Measurements from ENCODE around the gene IRS1.

The IRS1 gene

GRCh38 chr2:226725126-226725860 is 74.3 kb downstream of the IRS1 start:
- no peak for DNase-seq

DNA sequence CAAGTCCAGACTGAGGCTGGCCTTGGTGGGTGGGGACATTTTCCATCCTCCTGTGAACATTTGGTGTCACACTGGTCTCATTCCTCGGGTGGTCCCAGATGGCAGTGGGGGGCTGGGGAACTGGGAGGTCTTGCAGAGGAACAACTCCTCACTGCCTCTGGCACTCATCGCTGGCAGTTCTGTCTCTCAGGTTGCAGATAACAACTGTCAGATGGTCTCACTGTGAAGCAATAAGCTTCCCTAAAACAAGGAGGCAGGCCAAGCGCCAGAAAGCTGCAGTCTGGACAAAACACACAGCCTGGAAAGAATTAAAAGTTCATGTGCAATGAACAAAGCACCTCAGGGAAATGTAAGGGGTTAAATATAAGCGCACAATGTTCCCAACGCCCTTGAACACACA is 78.1 kb downstream of the IRS1 start:
- DNase-seq: no peak

- DNase-seq: no peak
Observed at GRCh38 chr2:226720948-226721347, 78.7 kb downstream of the IRS1 start.

DNA sequence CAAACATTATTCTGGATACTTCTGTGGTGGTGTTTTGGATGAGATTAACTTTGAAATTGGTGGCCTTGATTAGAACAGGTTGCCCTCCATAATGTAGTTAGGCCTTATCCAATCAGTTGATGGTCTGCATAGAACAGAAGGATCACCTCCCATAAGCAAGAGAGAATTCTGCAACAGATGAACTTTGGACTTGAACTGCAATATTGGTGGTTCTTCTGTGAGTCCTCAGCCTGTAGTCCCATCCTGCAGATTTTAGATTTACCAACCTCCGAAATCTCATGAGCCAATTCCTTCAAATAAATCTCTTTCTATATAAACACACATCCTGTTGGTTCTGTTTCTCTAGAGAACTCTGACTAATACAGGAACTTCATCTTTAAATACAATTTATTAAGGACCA is 81.9 kb downstream of the IRS1 start:
- DNase-seq: no peak

GRCh38 chr2:226716126-226716525 is 83.5 kb downstream of the IRS1 start:
- no peak for DNase-seq

- DNase-seq: no peak
Observed at GRCh38 chr2:226715347-226715990, 84.2 kb downstream of the IRS1 start.

DNA sequence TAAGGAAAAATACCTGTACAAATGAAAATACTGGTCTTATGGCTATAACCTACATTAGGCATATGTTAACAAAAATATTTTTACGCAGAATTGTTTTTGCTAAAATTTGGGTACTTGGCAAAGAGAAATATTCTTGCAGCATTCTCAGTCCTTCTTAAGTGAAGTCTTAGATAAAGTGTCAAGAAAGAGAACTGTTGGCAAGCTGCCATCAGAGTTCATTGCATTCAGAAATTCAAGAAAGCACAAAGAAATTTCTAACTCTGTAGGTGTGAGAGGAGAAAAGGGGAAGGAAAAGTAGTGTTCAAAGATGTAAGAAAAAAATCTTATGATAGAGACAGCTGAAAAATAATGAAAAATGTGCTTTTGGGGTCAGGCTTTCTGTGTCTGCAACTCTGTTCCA is 86.7 kb downstream of the IRS1 start:
- DNase-seq: no peak

- no peak for DNase-seq
Observed at GRCh38 chr2:226711606-226712296, 87.9 kb downstream of the IRS1 start.

GRCh38 chr2:226707499-226707898 is 92.1 kb downstream of the IRS1 start:
- DNase-seq: no peak

DNA sequence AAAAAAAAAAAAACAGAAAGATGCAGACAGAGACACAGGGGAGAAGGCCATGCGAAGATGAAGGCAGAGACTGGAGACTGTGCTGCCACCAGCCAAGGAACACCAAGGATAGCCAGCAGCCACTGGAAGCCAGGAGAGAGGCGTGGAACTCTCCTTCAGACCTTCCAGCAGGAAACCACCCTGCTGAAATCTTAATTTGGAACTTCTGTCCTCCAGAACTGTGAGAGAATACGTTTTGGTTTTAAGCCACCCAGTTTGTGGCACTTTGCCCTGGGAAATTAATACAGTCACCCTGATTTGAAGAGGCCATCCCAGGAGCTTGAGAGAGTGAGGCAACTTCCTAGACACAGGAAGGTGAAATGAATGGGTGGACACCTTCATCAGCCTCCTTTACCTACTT is 93.7 kb downstream of the IRS1 start:
- no peak for DNase-seq

DNA sequence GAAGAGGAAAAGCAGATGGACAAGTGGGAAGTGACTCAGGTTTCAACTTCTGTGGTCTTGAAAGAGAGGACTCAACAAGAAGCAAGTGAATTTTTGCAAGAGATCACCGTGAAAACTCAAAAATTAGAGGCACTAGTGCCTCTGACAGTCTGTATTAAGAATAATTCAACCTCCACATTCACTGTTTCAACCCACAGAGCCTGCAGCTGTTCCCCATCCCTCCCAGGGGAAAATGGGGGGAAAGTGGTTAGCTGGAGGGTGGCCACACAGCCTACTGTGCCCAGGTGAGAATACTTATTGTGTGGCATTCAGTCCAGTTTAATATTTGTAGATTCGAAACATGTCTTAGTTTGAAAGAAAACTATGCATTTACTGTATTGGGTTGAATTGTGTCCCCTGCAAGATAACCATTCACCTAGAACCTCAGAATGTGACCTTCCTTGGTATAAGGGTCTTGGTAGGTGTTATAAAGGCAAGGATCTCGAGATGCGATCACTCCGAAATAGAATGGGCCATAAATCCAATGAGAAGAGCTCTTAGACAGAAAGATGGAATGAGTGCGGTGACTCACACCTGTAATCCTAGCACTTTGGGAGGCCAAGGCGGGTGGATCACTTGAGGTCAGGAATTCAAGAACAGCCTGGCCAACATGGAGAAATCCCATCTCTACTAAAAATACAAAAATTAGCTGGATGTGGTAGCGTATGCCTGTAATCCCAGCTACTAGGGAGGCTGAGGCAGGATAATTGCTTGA is 94.3 kb downstream of the IRS1 start:
- DNase-seq: no peak

DNA sequence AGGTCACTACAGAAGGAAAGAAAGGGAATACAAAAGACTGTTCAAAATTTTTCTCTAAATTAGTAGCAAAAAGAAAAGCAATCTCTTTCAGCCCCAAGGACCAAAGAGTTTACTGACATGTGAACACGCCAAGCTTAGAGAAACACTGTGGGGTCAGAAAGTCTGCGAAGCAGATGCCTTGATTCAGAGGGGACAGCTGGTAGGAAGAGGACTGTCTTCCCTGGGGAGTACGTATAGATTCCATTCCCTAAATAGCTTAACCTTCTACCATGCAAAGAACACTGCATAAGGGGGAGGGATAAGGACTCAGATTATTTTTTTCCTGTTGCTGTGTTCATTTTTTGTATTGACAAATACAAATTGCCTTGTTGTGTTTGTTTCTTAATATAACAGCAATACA is 96.1 kb downstream of the IRS1 start:
- no peak for DNase-seq

GRCh38 chr2:226702376-226702775 is 97.2 kb downstream of the IRS1 start:
- no peak for DNase-seq

DNA sequence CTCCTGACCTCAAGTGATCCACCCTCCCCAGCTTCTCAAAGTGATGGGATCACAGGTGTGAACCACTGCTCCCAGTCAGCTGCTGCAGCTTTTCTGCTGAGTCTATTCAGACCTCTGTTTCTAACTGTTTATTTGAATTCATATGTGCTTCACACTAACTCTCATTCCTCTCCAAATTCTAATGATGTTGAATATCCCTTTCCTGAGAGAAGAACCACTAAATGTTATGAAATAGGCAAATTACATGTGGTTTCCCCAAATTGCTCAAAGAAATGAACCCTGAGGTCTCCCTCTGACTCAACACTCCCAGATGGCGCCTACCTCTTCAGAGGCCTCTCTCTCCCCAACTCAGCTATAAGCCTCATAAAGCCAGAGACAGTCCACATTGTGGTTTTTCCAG is 98.6 kb downstream of the IRS1 start:
- DNase-seq: no peak

DNA sequence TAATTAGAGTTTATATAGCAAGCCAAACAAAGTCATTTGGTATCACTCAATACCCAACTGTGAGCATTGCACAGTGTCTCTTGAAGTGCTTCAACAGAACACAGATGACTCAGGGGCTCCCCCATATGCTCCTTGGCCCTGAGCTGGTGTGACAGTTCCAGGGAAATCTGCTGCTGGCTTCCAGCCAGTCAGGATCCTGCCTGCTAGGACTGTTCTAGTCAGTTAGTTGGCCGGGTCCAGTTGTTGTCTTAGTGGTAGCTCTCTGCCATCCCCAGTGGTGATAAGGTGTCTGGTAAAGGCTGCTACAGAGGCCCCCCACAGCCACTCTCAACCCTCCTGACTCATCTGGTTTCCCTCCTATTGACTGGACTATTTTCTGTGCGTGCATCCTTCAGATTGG is 100.3 kb downstream of the IRS1 start:
- DNase-seq: no peak

- no peak for DNase-seq
Observed at GRCh38 chr2:226698671-226699070, 100.9 kb downstream of the IRS1 start.

- DNase-seq: no peak
Observed at GRCh38 chr2:226694586-226695284, 104.9 kb downstream of the IRS1 start.

DNA sequence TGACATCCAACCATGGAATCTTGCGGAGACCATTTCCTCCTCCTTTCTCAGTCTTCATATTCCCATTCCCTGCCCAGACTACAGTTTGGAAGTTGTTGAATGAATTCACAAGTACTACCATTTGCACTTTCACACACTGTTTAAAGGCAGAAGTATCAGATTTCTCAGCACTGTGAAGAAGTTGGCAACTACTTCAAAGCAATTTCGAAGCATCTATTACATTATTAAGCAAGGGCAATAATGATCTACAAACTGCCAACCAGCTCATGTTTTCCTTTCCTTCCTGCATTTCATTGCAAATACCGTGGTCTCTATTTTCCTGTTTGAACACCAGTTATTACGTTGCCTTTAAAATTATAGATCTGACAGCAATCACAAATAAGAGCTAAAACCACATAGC is 105.5 kb downstream of the IRS1 start:
- no peak for DNase-seq

DNA sequence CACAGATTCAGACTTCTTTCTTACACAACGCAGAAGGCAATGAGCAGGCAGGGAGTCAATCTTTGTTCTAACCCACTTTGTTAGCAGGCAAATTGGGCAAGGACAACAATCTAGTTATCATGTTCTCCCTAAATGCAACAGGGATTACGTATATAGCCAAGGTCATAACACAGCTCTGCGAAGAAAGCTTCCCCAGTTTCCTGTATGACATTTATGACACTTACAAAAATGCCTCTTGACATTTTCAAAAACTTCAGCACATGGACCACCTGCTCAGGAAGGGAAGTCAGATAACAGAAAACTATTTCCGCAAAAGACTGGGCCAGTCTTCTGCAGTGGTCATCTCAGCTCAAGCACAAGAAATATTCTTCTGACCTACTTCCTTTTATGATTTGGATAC is 106.1 kb downstream of the IRS1 start:
- no peak for DNase-seq

DNA sequence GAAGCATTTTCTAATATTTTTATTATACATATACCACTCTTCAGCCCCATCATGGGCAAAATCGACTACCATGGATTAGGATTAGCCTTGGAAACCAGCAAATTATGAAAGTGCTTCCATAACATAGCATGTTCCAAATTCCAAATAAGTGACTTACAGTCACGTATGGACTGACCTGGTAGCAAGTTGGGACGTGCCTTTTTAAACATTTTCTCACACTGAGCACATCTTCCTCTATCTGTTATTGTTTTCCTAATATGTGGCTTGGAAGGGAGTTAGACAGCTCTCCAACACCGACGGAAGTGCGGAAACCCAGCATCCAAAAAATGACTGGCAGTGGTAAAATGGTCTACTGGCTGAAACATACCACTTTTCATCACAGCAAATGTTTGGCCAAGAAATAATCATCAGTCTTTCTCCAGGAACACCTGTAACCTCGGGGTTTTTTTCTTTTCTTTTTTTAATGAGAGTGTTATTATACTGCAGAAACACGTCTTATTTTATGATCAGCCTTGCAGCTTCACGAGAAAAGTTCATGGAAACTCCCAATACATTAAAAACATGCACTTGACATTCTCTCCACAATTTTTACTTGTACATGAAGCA is 107.0 kb downstream of the IRS1 start:
- no peak for DNase-seq

- no peak for DNase-seq
Observed at GRCh38 chr2:226691255-226691654, 108.4 kb downstream of the IRS1 start.

DNA sequence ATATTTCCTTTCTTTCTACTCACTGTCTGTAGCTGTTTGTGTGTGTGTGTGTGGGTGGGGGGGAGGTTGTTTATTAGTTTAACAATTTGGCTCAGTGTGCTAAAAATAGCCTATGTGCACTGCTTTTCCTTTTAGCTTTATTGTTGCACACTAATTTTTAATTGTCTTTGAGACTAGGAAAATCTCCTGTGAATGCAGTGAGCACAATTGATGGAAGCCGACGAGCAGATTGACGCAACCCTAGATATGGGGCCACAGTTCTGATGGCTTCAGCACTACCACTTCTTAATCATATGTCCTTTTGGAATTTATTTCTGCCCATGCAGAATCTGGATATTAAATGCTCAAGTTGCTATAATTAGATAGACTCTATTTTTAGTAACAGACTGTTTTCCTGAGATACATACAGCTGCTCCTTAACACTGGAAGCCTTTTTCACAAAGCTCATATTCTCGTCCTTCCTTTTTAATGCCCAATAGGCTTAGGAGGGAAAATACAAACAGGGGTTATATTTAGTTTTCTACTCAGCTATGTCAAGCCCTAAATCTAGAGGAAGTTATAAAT is 109.1 kb downstream of the IRS1 start:
- DNase-seq: no peak
